HG03196 (cell line): ENCODE results near the gene PFKM.
"Not testable (repeated sequence)": the region's sequence is repeated elsewhere in the genome, so short reads cannot be mapped to it uniquely, and the experiment has no call there.

ENCODE experiments used
- ATAC-seq: cut with Tn5 transposase; IDR thresholded peaks from one replicate; pipeline ENCODE4 v1.9.1; 2021; ENCODE audit not compliant: unreplicated experiment

The PFKM gene

DNA sequence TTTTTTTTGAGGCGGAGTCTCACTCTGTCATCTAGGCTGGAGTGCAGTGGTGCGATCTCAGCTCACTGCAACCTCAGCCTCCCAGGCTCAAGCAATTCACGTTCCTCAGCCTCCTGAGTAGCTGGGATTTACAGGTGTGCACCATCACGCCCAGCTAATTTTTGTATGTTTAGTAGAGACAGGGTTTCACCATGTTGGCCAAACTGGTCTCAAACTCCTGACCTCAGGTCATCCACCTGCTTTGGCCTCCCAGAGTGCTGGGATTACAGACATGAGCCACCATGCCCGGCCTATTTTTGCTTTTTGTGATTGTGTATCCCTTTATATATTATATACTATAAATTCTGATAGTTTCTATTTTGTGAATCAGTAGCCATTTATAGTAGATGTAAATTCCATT, 36.6 kb downstream of the PFKM start:
- not testable (repeated sequence) for ATAC-seq

DNA sequence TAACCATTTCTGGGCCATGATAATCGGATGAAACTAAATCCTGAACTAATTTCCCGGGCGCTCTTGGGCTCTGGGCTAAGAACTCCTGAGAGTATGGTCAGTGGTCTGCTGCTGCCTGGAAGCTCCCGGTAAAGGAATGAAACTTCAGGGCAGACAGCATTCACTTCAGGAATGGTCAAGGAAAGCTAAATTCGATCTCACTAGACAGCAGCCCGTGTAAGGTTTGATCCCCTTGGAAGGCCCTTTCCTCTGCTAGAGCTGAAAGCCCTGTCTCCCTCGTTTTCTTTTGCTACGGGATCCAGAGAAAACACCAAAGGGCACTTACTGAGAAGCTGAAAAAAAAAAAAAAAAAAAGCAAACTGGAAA, 37.5 kb downstream of the PFKM start:
- no peak for ATAC-seq

DNA sequence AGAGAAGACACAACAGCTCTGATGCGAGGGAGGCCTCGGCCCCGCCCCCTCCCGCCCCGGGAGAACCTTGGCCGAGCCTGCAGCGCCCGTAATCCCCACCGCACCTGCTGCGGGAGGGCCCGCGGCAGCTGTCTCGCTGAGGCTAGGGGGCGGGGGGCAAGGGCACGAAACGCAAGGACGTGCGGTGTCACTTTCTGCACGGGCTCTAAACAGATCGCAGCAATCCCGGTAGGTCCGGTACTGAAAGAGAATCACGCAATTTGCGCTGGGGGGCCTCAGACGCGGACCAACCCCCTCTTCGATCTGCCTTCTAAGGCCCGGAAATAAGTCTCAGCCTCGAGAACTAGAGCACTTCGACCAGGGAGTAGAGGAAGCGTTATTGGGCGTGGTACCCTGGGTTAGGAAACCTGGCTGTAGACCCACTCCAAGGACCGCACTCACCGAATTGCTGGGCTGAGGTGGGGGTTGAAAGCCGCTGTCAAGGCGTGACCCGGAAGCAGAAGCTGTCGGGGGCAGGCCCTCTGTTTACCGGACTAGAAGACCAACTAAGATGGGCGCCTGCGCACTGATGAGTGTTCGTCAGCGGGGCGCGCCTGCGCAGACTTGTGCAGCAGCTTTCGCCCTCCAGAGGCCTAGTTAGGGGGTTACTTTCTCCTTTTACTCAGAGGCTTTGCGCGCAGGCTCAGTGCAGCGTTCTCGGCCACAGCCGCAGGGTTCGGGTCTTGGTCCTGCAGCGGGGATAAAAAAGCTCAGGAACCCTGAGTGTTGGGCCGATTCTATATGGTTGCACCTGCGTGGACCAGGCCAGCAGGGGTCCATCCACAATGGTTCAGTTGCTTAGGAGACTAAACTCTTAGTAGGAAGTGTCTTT, 38.1 kb downstream of the PFKM start, which contains the start of gene ASB8:
Gene ASB8, minus strand, starts transcription at position 498 of the 871 bp plus-strand sequence. CDS start 4,019 bp downstream, outside the sequence.
- peak; percentile 82 for ATAC-seq

DNA sequence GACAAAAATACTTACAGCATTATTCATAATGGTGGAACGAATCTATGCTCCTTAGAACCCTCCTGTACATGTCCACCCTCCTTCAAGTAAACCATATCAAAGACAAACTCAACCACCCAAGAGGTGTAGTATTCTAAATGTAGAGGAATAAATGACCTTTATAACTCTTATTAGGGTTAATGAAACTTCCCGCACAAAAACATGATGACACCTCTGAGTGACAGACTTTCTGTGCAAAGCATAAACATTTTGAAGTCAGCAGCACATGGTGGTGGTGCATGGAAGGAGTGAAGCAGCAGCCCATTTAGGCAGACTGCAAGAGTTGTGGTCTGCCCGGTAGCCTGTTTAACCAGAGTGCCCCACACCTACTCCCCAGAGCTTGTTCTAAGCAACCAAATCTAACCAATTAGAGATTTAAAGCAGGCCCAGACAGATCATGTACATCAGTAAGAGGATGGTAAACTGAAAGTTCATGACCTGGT, 38.8 kb downstream of the PFKM start:
- no peak for ATAC-seq

DNA sequence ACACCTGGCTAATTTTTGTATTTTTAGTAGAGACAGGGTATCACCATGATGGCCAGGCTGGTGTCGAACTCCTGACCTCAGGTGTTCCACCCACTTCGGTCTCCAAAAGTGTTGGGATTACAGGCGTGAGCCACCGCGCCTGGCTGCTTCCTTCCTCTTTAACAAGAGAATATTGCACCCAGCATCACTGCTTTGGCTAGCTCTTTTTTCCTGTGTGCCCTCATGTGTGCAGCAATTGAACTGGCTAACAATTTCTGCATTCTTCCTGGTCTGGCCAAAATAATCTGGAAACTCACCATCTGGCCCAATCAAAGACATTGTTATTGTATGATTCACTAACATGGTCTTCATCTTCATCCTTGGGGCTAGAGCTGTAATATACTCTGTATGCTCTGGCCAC, 40.9 kb downstream of the PFKM start:
- no peak for ATAC-seq

DNA sequence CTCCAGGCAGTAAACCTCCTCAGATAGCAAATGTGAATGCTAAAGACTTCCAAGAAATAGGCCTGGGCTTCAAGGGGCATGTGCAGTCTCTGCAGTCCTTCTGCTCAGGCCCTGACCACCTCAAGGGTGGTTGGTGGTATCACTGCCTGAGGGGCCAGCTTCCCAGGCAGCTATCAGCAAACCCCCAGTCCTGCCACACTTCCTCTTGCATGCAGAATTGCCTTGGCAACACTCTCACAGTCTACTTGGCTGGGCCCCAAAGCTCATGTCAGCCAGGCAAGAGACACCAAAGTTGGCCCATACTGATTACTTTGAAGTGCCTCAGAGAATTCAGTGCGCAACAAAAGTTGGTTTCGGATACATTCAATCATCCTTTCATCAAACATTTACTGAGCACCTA, 41.6 kb downstream of the PFKM start:
- ATAC-seq, result no peak

DNA sequence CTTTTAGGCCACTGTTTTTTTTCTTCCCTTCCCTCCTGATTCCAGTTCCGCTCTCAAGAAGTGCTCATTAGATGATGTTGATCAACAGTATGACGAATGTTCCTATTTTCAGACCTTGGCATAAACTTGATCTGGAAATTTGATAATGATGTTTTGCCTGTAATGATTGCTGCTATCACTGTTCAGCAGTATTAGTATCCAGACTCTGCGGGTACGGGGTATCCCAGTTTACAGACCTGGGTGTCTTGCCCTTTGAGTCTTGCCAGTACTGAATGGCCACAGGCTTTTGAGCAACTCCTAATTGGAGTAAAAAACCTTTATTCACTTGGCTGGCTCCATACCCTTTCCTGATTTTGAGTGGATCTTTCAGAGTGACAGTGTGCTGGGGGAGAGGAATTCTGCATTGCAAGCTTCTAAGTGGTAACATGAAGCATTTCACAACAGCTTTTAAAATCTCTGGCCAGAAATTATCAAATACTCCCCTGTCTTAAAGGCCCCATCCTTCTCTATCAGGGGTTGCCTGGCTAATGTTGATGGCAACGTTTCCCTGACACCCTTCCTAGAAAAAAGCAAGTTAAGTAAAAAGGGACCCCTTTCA, 44.1 kb downstream of the PFKM start:
- no peak for ATAC-seq

DNA sequence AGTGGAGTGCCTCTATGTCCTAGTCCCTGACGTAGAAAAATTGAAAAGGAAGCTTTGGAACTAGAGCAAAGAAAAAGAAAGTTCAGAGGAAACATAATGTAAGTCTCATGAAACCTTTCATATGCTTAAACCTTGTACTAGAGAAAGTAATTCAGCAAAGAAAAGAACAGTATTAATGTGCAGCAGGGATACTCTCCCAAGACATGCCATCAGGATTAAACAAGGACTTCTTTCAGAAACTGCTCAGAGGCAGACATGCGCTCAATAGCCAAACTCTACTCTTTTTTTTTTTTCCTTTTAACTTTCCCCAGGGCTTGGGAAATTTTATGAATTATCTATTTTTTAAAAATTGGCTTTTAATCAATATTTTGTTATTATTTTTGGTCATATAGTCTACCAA, 45.3 kb downstream of the PFKM start:
- no peak for ATAC-seq

DNA sequence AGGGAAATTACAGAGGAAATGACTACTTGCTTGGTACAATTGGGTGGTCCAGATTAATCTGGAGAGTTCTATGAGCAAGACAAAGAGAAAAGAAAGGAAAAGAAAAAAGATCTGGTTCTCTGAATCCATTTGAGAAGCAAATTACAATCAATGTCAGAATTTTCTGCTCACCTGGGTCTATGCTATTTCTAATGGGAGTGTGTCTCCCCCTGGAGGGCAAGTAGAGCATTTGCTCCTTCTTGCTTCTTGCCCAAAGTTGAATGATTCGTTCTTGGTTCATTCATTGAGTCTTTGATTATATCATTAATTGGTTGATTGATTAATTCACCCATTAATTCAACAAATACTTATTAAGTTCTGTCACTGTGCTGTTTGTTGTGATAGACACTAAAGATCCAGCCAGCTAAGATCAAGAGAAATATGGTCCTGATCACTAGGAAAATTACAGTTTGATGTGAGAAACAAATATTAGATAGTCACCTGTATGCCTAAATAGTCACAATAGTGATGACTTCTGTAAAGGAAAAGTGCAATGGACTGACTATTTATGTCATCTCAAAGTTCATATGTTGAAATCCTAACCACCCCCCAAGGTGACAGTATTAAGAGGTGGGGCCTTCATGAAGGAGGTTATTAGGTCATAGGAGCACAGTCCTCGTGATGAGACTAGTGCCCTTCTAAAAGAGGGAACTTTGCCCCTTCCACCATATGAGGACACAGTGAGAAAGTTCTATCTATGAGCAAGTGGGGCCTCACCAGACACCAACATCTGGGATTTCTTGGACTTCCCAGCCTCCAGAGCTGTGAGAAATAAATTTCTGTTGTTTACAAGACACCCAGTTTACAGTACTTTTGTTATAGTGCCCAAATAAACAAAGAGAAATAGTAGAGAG, 46.2 kb downstream of the PFKM start:
- ATAC-seq, result no peak

DNA sequence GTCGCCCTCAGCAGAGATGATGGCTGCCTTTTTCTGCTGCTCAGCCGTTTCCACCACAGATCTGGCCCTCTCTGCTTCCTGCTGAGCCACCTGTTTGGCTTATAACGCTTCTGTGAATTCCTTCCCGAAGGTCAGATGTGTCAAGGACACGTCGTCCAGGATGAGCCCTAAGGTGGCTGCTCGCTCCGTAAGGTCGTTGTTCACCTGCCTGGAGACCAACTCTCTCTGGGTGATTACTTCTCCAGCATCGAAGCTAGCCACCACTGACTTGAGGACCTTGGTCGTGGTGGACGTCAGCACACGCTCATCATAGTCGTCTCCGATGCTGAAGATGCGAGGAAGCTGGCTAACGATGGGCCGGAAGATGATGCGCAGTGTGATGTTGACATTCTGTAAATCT, 49.8 kb downstream of the PFKM start:
- ATAC-seq, result no peak

DNA sequence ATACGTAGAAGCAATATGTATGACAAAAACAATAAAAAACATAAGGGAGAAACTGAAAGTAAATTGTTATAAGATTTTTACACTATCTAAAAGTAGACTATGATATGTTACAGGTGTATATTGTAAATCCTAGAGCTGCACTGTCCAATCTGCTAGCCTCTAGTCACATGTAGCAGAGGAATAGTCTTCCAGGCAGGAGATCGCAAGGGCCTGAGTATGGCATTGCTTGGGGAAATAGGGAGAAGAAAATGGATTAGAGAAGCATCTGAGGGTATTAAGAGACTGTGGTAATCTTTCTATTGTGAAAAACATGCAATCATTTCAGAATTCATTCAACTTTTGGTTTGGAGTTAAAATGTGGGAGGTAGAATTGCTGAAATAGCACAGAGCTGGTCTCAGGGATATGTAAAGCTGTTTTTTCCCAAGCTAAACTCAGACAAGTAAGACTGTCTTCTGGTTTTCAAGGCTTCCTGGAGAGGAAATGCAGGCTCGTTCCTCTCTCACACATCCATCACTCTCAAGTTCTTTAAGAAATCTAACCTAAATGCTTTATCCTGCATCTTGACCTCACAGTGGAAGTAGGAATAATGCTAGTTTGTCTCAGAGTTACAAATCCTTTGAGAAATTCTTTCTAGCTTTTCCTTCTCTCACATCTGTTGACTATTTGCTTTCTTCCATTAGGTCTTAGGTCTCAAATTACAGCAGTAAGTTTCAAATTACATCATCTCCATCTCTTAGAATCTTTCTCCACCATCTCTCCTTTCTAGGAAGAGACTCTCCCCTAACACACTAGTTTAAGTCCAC, 56.7 kb downstream of the PFKM start:
- ATAC-seq, result no peak

DNA sequence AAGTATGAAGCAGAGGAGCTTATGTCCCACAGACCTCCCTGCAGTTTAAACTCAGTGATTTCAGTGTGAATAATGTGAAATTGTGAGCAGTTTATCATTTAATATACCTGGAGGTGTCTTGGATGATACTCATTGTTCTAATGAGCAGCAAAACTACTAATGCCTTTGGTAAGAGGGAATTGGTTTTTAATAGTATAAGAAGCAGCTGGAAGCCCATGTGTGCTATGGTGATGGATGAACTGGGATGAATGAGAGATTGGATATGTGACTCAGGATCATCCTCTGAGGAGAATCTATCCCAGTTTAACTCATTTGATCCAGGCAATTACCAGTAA, 57.2 kb downstream of the PFKM start:
- ATAC-seq, result no peak

DNA sequence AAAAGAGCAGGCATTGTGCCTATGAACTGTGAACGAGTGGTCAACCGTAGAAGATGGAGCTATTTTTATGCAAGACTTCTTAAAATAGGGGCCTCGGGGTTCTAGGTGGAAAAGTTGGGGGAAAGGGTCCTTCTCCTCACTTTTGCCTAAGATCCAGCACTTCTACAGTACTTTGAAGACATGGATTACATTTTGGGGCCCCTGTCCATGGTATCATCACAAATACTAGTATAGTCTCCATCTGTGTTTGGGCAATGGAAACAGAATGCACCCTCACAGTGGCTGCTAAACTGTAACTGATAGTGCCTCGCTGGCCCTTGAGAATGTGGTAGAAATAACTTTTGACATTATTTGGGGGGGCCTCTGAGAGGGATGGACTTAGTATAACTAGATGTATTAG, 58.8 kb downstream of the PFKM start:
- no peak for ATAC-seq

DNA sequence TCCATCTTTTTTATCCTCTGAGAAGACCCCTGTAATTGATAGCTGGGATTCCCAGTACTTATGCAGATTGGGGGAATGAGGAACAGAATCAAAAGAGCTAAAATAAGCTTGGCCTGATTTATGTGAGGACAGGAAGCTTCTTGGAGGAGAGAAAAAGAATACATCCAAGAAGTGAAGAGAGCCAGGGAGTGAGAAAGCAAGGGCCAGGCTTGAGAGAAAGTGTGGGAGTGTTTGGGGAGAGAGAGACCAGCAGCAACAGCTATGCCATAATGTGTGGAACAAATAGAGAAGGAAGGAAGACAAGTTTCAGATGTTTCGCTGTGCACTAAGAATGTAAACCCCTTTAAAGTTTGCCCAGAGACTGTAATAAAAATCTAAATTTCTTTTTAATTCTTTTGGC, 60.3 kb downstream of the PFKM start:
- ATAC-seq, result no peak

DNA sequence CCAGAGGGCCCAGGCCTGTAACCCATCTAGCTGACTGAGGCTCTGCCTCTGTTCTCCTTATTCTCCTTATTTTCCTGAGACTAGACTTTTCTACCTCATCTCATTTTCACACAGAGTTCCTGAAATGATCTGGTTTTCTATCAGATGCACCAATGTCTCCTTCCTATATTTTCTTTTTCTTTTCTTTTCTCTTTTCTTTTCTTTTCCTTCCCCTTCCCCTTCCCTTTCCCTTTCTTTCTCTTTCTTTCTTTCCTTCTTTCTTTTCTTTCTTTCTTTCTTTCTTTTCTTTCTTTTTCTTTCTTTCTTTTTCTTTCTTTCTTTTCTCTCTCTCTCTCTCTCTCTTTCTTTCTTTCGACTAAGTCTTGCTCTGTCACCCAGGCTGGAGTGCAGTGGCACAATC, 61.3 kb downstream of the PFKM start:
- no peak for ATAC-seq

DNA sequence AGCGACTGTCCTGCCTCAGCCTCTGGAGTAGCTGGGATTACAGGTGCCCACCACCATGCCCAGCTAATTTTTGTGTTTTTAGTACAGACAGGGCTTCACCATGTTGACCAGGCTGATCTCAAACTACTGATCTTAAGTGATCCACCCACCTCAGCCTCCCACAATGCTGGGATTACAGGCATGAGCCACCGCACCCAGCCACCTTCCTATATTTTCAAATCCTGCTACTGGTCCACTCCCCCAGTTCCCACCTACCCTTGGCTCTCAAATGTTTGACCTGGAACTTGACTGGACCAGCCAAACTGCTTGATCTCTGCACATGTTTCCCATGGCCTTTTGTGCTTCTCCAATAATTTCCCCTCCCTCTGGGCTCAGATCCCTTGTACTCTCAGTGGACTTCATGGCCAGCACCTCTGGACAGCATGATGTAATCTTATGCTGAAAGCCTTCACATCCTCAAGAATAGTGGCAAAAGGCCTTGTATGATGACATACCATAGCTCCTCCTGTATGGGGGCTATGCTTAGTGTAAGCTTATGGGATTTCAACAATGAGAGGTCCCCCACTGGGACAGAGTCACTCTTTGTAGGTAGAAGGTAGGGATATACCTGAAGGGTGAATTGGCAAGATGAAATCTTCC, 61.8 kb downstream of the PFKM start:
- no peak for ATAC-seq

DNA sequence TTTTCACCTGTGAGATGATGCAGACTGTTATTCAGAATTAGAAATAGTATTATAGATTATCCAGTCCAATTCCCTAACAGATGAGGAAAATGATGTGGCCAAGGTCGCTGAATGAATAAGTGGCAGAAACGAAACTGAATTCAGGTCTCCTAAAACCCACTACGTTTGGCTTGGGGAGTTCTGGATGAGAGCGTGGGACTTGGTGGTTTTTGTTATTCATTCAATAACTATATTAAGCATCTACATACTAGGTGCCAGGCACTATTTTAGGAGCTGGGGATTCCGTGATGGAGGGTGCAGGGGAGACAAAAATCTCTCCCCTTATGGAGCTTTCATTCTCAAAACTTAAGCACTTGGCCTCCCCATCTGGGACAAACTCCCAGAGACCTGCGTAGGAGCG, 63.5 kb downstream of the PFKM start:
- ATAC-seq, result peak; percentile 5

DNA sequence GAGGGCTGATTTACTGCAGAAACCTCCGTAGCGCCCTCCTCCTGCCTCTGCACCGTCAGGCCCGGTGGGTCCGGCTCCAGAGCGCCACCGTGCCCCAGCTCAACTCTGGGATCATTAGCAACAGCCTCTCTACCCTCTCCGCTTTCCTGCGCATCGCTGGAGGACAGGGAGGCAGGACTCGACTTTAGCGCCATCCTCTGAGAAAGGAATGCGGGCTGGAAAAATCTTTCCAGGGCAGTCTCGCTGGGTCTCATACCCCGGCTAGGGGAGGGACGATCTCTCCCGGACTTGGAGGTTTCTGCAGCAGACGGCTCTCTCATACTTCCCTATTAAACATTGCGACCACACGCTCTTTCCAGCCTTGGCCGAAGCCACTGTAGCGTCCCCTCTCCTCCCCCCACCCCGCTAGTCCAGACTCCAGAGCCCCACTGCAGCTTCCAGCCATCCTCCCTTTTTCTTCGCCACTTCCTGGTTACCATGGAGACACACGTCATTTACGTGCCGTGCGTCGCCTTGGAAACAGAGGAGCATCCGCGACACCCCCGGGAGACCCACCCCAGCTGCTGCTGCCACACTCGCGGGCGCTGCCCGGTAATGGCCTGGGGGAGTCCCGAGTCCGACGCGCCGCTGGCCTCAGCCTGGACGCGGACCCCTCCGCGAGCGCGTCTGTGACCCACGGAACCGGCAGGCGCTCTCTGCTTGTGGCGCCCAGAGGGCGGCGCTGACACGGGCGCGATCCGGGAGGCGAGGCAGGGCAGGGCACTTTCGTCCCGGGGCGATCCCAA, 64.1 kb downstream of the PFKM start, which contains the start of gene CCDC184:
Gene CCDC184, plus strand, starts transcription at position 554 of the 785 bp plus-strand sequence. CDS start 479 bp downstream, outside the sequence.
- peak; percentile 57 for ATAC-seq

DNA sequence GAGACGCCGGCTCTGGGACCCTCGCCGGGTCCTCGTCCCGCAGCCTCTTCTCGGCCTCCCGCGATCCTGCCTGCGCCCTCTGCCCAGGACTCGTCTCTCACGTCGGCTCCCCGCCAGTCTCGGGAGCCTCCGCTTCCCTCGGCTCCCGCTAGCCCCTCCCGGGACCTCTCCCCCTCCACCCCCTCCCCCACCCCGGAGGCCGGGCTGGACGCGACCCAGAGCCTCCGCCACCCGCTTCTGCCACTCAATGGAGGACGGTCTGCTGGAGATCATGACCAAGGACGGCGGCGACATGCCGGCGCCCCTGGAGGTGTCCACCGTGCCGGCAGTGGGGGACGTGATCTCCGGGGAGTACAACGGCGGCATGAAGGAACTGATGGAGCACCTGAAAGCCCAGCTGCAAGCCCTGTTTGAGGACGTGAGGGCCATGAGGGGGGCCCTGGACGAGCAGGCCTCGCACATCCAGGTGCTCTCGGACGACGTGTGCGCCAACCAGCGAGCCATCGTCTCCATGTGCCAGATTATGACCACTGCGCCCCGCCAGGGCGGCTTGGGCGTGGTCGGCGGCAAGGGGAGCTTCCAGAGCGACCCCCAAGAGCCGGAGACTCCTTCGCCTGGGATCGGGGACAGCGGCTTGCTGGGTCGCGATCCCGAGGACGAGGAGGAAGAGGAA, 64.8 kb downstream of the PFKM start:
- ATAC-seq, result no peak
